HEK293T (cell line): Measurements from ENCODE around the gene PTGR1.
"Not testable (repeated sequence)": the region's sequence is repeated elsewhere in the genome, so short reads cannot be mapped to it uniquely, and the experiment has no call there.

Experiments
- CTCF ChIA-PET: fragments of 350-600 bp; formaldehyde crosslinking; extraction: SDS; loops from one replicate; lab custom pipeline; 2021; ENCODE audit warnings: antibody characterized with exemption, inconsistent platforms; lab: Yijun Ruan, JAX
- POLR2A ChIA-PET: fragments of 350-600 bp; formaldehyde crosslinking; extraction: SDS; loops from one replicate; lab custom pipeline; 2020; ENCODE audit warnings: antibody characterized with exemption, inconsistent platforms; lab: Yijun Ruan, JAX
- DNase-seq: peaks from one replicate; pipeline ENCODE4 v3.0.0; 2012; ENCODE audit warnings: mixed read lengths; ENCODE audit errors: extremely low spot score
- ARNT ChIP-seq: fragments of 450-650 bp; IDR thresholded peaks from 2 replicates; pipeline ENCODE4 v1.6.1; 2017; ENCODE audit warnings: mild to moderate bottlenecking
- BHLHE40 ChIP-seq: fragments of 450-650 bp; IDR thresholded peaks from 2 replicates; pipeline ENCODE4 v1.6.1; 2016; ENCODE audit warnings: mild to moderate bottlenecking, moderate library complexity, borderline replicate concordance
- CTBP1 ChIP-seq: fragments of 450-650 bp; IDR thresholded peaks from 2 replicates; pipeline ENCODE4 v1.6.1; 2016; ENCODE audit warnings: borderline replicate concordance
- ELF4 ChIP-seq: fragments of 450-650 bp; IDR thresholded peaks from 2 replicates; pipeline ENCODE4 v1.6.1; 2017; ENCODE audit warnings: antibody characterized with exemption
- FOXA1 ChIP-seq: fragments of 450-650 bp; IDR thresholded peaks from 2 replicates; pipeline ENCODE4 v1.6.1; 2016; ENCODE audit warnings: mild to moderate bottlenecking
- FOXK2 ChIP-seq: fragments of 450-650 bp; IDR thresholded peaks from 2 replicates; pipeline ENCODE4 v1.6.1; 2016; ENCODE audit warnings: mild to moderate bottlenecking
- FOXM1 ChIP-seq: fragments of 450-650 bp; IDR thresholded peaks from 2 replicates; pipeline ENCODE4 v1.6.1; 2017; ENCODE audit warnings: mild to moderate bottlenecking, borderline replicate concordance
- HDGF ChIP-seq: fragments of 450-650 bp; IDR thresholded peaks from 2 replicates; pipeline ENCODE4 v1.6.1; 2017; ENCODE audit warnings: antibody characterized with exemption, borderline replicate concordance
- L3MBTL2 ChIP-seq: fragments of 450-650 bp; conservative IDR thresholded peaks from 2 replicates; pipeline ENCODE4 v1.6.1; 2016; ENCODE audit warnings: mild to moderate bottlenecking
- LEF1 ChIP-seq: fragments of 450-650 bp; IDR thresholded peaks from 2 replicates; pipeline ENCODE4 v1.6.1; 2017; ENCODE audit warnings: mild to moderate bottlenecking, borderline replicate concordance
- NFRKB ChIP-seq: fragments of 450-650 bp; IDR thresholded peaks from 2 replicates; pipeline ENCODE4 v1.6.1; 2016; ENCODE audit warnings: mild to moderate bottlenecking, moderate library complexity
- SP1 ChIP-seq: fragments of 450-650 bp; IDR thresholded peaks from 2 replicates; pipeline ENCODE4 v1.6.1; 2017
- SUZ12 ChIP-seq: fragments of 450-650 bp; IDR thresholded peaks from 2 replicates; pipeline ENCODE4 v1.6.1; 2016; ENCODE audit warnings: mild to moderate bottlenecking
- TARDBP ChIP-seq: fragments of 450-650 bp; IDR thresholded peaks from 2 replicates; pipeline ENCODE4 v1.6.1; 2016
- ZNF384 ChIP-seq: fragments of 450-650 bp; IDR thresholded peaks from 2 replicates; pipeline ENCODE4 v1.6.1; 2016
- TF ChIP-seq, protein P1 (sequence below): fragments of 450-650 bp; IDR thresholded peaks from 2 replicates; pipeline ENCODE4 v1.6.1; 2016

The PTGR1 gene

DNA sequence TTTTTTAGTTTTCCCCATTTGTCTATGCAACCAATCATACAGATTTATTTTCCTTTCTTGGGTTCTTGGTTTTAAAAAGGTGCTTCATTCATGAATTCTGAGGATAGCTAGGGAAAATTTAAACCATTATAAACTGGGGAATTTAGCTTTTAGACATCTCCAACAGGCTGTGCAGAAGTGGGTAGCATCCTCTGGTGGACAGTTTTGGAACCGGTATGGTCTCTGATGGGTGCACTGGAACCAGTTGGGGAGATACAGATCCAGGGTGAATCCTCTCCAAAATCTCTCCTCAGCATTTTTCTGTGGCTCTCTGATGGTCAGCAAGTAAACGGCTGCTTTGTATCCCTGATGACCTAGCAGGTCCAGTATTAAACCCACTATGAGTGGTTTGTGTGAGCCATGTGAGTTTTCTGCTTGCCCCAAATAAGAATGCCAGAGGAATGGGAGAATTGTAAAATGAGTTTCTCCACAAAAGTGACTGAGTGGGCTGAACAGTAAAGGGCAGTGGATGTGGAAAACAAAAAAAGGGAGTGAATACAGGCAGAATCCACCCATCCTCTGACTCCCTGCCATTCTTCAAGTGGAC lies 22.5 kb upstream of the PTGR1 start:
- CTCF ChIA-PET = interaction anchor here (0.6 to 1.8 kb wide), 3 partner anchors 9 to 24 kb away, joined by 3 to 10 read pairs (median 4); no protein-coding TSS in a partner anchor
- peak; percentile 31 for DNase-seq
- TF ChIP-seq L3MBTL2 = no peak
- no peak for TF ChIP-seq TARDBP
- no peak for TF ChIP-seq CTBP1
- TF ChIP-seq ZNF384 = no peak
- no peak for TF ChIP-seq NFRKB
- no peak for TF ChIP-seq ARNT
- no peak for TF ChIP-seq HDGF
- TF ChIP-seq SUZ12 = no peak
- no peak for TF ChIP-seq LEF1
- TF ChIP-seq FOXK2 = no peak
- no peak for TF ChIP-seq FOXM1
- TF ChIP-seq ELF4 = no peak
- no peak for TF ChIP-seq FOXA1
- TF ChIP-seq BHLHE40 = no peak
- TF ChIP-seq, protein P1, sequence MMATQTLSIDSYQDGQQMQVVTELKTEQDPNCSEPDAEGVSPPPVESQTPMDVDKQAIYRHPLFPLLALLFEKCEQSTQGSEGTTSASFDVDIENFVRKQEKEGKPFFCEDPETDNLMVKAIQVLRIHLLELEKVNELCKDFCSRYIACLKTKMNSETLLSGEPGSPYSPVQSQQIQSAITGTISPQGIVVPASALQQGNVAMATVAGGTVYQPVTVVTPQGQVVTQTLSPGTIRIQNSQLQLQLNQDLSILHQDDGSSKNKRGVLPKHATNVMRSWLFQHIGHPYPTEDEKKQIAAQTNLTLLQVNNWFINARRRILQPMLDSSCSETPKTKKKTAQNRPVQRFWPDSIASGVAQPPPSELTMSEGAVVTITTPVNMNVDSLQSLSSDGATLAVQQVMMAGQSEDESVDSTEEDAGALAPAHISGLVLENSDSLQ = no peak
- no peak for TF ChIP-seq SP1
- POLR2A ChIA-PET = interaction anchor here (1.2 to 1.6 kb wide), 3 partner anchors 8 to 24 kb away, joined by 4 to 9 read pairs (median 7); partner anchors contain the start of gene DNAJC25

DNA sequence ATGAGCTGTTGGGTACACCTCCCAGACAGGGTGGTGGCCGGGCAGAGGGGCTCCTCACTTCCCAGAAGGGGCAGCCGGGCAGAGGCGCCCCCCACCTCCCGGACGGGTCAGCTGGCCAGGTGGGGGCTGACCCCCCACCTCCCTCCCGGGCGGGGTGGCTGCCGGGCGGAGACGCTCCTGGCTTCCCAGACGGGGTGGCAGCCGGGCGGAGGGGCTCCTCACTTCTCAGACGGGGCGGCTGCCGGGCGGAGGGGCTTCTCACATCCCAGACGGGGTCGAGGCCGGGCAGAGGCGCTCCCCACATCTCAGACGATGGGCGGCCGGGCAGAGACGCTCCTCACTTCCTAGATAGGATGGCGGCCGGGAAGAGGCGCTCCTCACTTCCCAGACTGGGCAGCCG lies 17.9 kb upstream of the PTGR1 start:
- CTCF ChIA-PET = not testable (repeated sequence)

DNA sequence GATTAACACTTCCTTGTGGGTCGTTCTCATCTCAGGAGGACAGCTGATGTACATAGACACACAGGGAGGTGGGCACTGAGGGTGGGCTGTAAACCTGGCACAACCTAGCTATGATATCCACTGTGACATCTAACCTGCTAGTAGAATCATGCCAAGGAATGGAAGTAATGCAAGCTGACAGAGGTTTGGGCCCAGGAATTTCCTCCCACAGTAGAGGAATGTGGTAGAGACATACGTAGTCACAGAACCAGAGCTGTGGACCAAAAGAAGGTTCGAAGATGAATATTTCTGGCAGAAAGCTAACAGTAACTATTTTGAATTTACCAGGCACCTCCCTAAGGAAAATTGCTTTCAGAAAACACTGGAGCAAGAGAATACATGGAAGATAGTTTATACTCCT lies 16.5 kb upstream of the PTGR1 start:
- POLR2A ChIA-PET = interaction anchor here (2.7 kb wide), 1 partner anchor 15 kb away, joined by 10 read pairs; the partner anchor contains the start of gene DNAJC25
- CTCF ChIA-PET = interaction anchor here (0.6 to 0.8 kb wide), 2 partner anchors 18 to 45 kb away, joined by 3 read pairs; no protein-coding TSS in a partner anchor
- DNase-seq = no peak
- TF ChIP-seq TARDBP (no peak), BHLHE40 (no peak), FOXM1 (no peak), SUZ12 (no peak), ELF4 (no peak), ZNF384 (no peak), NFRKB (no peak), HDGF (no peak), ARNT (no peak), SP1 (no peak), FOXK2 (no peak), LEF1 (no peak), CTBP1 (no peak), L3MBTL2 (no peak), FOXA1 (no peak)
- TF ChIP-seq, protein P1 = no peak

More for the DNA sequence above, 17.9 kb upstream of the PTGR1 start:
- POLR2A ChIA-PET, DNase-seq: not testable (repeated sequence)

DNA sequence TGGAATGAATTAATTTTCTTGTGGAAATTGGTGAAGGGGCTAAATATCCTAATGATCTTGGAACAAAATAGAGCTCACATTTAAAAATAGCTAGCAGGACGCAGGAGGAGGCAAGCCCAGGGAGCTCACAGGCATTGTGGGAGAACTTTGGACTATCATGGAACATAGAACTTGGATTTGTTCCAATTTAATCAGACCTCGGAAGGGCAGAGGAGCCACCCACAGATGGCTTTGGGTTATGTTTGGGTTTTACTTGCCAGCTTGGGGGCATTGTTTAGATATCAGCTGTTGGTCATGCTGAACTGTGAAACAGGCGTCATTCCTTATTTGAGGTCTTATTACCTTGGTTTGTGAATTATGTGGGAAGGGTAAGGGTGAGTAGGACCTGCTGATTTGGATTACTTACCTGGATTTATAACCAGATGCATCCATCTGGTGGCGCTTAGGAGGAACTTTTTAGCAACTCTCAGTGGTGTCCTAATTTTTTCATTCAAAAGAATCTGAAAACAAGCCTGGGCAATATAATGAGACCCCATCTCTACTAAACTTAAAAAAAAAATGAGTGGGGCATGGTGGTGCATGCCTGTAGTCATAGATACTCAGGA lies 14.1 kb upstream of the PTGR1 start:
- DNase-seq = no peak
- POLR2A ChIA-PET = interaction anchor here (1.3 kb wide), 1 partner anchor 18 kb away, joined by 5 read pairs; the partner anchor contains the start of gene DNAJC25
- CTCF ChIA-PET = interaction anchor here (0.6 to 1.2 kb wide), 3 partner anchors 8 to 481 kb away, joined by 3 to 4 read pairs (median 4); partner anchors contain the start of gene PTGR1
- no peak for TF ChIP-seq SUZ12
- no peak for TF ChIP-seq TARDBP
- TF ChIP-seq ZNF384 = no peak
- no peak for TF ChIP-seq HDGF
- no peak for TF ChIP-seq LEF1
- no peak for TF ChIP-seq FOXA1
- no peak for TF ChIP-seq L3MBTL2
- TF ChIP-seq, protein P1 = no peak
- no peak for TF ChIP-seq SP1
- no peak for TF ChIP-seq ARNT
- no peak for TF ChIP-seq FOXK2
- no peak for TF ChIP-seq NFRKB
- no peak for TF ChIP-seq BHLHE40
- no peak for TF ChIP-seq FOXM1
- TF ChIP-seq CTBP1 = no peak
- no peak for TF ChIP-seq ELF4

DNA sequence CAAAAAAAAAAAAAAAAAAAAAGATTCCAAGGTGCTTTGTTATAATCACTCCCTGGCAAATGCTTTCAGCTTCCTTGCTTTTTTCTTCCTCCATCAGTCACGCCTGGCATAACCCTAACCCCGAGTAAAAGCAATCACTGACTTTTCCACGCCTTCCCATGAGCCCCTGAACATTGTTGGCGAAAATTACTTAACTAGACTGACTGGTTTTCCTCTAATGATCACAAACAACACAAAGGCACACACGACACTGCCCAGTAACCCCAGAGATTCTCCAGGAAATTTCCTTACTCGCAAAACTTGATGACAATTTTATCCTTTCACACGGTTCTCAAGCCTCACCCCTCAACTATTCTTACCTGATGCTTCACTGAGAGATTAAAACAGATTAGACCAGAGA lies 11.4 kb upstream of the PTGR1 start:
- POLR2A ChIA-PET = interaction anchor here (1.3 kb wide), 1 partner anchor 20 kb away, joined by 7 read pairs; the partner anchor contains the start of gene DNAJC25
- CTCF ChIA-PET = interaction anchor here (0.6 kb wide), 1 partner anchor 317 kb away, joined by 3 read pairs; no protein-coding TSS in a partner anchor
- TF ChIP-seq FOXM1 = no peak
- TF ChIP-seq LEF1 = no peak
- no peak for TF ChIP-seq L3MBTL2
- TF ChIP-seq NFRKB = no peak
- no peak for DNase-seq
